ENCODE measurements around the gene CD81.

GRCh38 chr11:2434008-2434407 is 56.9 kb downstream of the CD81 start:
- TF ChIP-seq EZH2 (IDR thresholded peaks at IDR 0.05; ENCODE audit: insufficient read depth, poor library complexity, severe bottlenecking) (no peak), EZH2phosphoT487 (IDR thresholded peaks at IDR 0.05; ENCODE audit: insufficient read depth, low read depth) (no peak)
